HG02571 (cell line): Measurements from ENCODE around the gene OR2S2.
"Not testable (repeated sequence)": the region's sequence is repeated elsewhere in the genome, so short reads cannot be mapped to it uniquely, and the experiment has no call there.

Source experiments
- ATAC-seq: cut with Tn5 transposase; IDR thresholded peaks from one replicate; pipeline ENCODE4 v1.9.1; 2021; ENCODE audit warnings: mild to moderate bottlenecking, moderate library complexity; ENCODE audit not compliant: unreplicated experiment

Gene OR2S2

GRCh38 chr9:35958104-35958837 lies at the start of gene OR2S2:
Gene OR2S2, minus strand, starts transcription at chr9:35958154. Its CDS starts 56 bp downstream, at chr9:35958098.
- ATAC-seq = no peak

GRCh38 chr9:36007316-36007708 lies 49.4 kb upstream of the OR2S2 start:
- ATAC-seq = no peak

GRCh38 chr9:36006549-36007315 lies 48.8 kb upstream of the OR2S2 start:
- no peak for ATAC-seq

- no peak for ATAC-seq
These were observed 47.9 kb upstream of the OR2S2 start for GRCh38 chr9:36005891-36006290.

- ATAC-seq = no peak
These were observed 40.4 kb upstream of the OR2S2 start for GRCh38 chr9:35998333-35998732.

GRCh38 chr9:35997016-35997415 lies 39.1 kb upstream of the OR2S2 start:
- ATAC-seq = not testable (repeated sequence)

- ATAC-seq = no peak
These were observed 38.5 kb upstream of the OR2S2 start for GRCh38 chr9:35996358-35996970.

GRCh38 chr9:35994959-35995358 lies 37.0 kb upstream of the OR2S2 start:
- no peak for ATAC-seq

GRCh38 chr9:35993976-35994720 lies 36.2 kb upstream of the OR2S2 start:
- no peak for ATAC-seq

GRCh38 chr9:35993136-35993535 lies 35.2 kb upstream of the OR2S2 start:
- not testable (repeated sequence) for ATAC-seq

GRCh38 chr9:35990155-35990554 lies 32.2 kb upstream of the OR2S2 start:
- ATAC-seq = no peak

GRCh38 chr9:35984021-35984420 lies 26.1 kb upstream of the OR2S2 start:
- no peak for ATAC-seq

GRCh38 chr9:35981699-35982098 lies 23.7 kb upstream of the OR2S2 start:
- no peak for ATAC-seq

GRCh38 chr9:35980289-35981011 lies 22.5 kb upstream of the OR2S2 start:
- no peak for ATAC-seq

- no peak for ATAC-seq
These were observed 20.8 kb upstream of the OR2S2 start for GRCh38 chr9:35978792-35979191.

- ATAC-seq = no peak
These were observed 18.8 kb upstream of the OR2S2 start for GRCh38 chr9:35976726-35977125.

- ATAC-seq = no peak
These were observed 16.8 kb upstream of the OR2S2 start for GRCh38 chr9:35974800-35975199.

- ATAC-seq = no peak
These were observed 14.1 kb upstream of the OR2S2 start for GRCh38 chr9:35972093-35972492.

- no peak for ATAC-seq
These were observed 9.1 kb upstream of the OR2S2 start for GRCh38 chr9:35967042-35967441.

- no peak for ATAC-seq
These were observed 8.5 kb upstream of the OR2S2 start for GRCh38 chr9:35966433-35966832.

GRCh38 chr9:35965011-35965410 lies 7.1 kb upstream of the OR2S2 start:
- ATAC-seq = no peak
